NCI-H526 (cell line): Measurements from ENCODE around the gene HBEGF.
"Not testable (repeated sequence)": the region's sequence is repeated elsewhere in the genome, so short reads cannot be mapped to it uniquely, and the experiment has no call there.

ENCODE experiments used
- DNase-seq, 2 experiments: peaks; one replicate each; lab custom pipeline; 2025; lab: John Stamatoyannopoulos, UW

The HBEGF gene

GRCh38 chr5:140360681-140361479 lies 14.5 kb upstream of the HBEGF start:
- DNase-seq, result no peak

DNA sequence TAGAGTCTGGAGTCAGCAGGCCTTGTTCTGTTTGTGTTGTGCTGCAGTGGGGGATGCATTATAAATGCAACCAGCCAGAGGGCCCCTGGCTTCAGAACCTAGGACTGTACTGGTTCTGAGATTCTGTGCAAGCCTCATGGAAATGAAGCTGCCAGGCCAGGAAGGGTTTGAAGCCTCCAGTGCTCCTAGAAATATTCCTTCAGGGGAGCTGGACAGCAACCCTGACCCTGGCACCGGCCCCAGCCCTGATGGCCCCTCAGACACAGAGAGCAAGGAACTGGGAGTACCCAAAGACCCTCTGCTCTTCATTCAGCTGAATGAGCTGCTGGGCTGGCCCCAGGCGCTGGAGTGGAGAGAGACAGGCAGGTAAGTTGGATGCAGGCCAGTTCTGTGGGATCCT lies 13.7 kb upstream of the HBEGF start, which contains the start of gene SLC4A9:
Gene SLC4A9 (plus strand): TSS at position 94 of the 400 bp plus-strand sequence. CDS start 43 bp downstream, at position 137.
- no peak for DNase-seq

DNA sequence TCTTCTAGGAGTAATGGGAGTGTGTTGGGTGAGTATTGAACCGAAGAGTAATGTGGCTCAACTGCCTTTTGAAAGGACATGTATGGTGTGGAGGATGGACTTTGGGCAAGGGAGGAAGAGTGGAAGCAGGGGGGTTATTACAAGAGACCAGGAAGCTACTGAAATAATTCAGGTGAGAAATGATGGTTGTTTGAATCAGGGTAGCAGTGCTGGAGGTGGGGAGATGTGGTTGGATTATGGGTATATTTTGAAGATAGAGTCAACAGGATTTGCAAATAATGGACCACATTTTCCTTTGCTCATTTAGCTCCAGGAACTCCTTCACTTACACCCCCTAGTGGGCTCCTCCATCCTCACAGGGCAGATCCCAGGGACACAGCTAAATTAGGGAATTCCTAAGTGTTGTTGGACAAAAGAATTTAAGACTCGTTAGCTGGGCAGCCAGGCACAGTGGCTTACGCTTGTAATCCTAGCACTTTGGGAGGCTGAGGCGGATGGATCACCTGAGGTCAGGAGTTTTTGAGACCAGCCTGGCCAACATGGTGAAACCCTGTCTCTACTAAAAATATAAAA lies 12.4 kb upstream of the HBEGF start:
- DNase-seq, result peak; percentile 36 to 62

- DNase-seq, result peak; percentile 73 to 91
These were observed 11.3 kb upstream of the HBEGF start for GRCh38 chr5:140357726-140358093.

- no peak for DNase-seq
These were observed 10.7 kb upstream of the HBEGF start for GRCh38 chr5:140356853-140357725.

GRCh38 chr5:140355546-140355945 lies 9.1 kb upstream of the HBEGF start:
- DNase-seq, result no peak

DNA sequence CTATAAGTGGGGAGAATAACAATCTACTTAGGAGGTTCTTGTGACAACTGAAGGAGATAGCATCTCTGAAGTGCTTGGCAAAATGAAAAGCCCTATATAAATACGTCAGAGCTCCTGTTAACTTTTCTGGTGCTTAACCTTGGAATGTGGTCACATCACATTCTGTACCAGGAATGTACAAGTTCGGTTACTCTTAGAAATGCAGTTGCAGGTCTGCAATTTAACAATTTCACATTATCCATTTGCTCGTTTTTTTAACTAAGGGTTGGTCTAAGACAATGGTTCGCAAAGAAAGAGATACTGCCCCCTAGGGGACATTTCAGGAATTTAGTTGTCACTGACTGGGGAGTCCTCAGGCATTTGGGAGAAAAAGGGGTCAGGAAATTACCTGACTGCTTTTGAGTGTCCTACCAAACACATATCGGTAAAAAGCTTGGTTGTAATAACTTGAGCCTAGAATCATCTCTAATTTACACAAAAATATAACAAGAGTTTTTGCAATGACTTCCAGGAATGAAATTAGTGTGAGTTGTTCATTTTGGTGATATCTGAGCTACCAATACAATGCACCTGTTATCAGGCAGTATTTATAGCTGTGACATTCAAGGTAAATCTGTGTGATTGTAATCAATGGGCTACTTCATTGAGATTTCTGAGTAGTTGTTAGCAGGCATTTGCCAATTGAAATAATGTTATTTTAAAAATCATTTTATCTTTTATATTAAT lies 5.4 kb upstream of the HBEGF start:
- peak; percentile 60 to 88 for DNase-seq

GRCh38 chr5:140349244-140349643 lies 2.8 kb upstream of the HBEGF start:
- DNase-seq, result no peak

GRCh38 chr5:140348104-140348503 lies 1.7 kb upstream of the HBEGF start:
- DNase-seq, result no peak

GRCh38 chr5:140347360-140347759 lies 957 bp upstream of the HBEGF start:
- DNase-seq, result no peak

GRCh38 chr5:140345919-140346347 lies 470 bp downstream of the HBEGF start:
- DNase-seq, result peak in 1 of 2 experiments; percentile 65

- peak in 1 of 2 experiments; percentile 60 for DNase-seq
These were observed 1.6 kb downstream of the HBEGF start for GRCh38 chr5:140344683-140345423.

GRCh38 chr5:140343849-140344248 lies 2.6 kb downstream of the HBEGF start:
- DNase-seq, result not testable (repeated sequence)

DNA sequence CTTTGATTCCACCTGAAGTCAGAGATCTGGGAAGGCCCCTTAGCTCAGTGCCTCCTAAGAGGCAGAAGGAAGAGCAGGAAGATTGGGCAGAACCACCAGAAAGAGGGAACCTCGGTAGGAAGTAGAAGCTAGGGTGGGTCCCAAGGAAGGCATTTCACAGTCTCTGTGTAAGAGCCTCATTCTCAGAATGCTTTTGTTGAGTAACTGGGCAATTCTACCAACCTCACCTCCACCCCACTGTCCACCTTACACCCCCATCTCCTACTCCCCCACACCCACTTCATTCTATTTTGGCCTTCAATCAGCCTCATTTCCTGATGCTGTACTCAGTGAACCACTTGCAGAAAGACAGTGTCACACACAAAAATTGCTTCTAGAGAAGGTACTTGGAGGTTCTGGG lies 3.5 kb downstream of the HBEGF start:
- no peak for DNase-seq

DNA sequence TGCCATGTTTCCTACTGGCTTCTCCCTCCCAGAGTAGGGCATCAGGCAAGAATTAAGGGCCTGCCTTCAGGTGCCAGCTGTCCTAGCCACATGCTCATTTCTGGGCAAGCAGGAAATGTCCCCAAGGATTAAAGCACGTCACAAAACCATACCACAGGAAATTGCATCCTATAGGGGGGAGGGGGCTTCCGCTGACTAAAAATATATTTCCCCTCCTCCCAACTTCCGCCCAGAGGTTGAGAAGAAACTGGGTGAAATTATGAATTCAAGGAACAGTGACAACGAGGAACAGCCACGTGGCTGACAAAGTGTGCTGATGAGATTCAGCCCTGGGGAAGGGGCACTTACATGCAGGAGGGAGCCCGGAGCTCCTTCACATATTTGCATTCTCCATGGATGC lies 4.1 kb downstream of the HBEGF start:
- DNase-seq, result no peak

DNA sequence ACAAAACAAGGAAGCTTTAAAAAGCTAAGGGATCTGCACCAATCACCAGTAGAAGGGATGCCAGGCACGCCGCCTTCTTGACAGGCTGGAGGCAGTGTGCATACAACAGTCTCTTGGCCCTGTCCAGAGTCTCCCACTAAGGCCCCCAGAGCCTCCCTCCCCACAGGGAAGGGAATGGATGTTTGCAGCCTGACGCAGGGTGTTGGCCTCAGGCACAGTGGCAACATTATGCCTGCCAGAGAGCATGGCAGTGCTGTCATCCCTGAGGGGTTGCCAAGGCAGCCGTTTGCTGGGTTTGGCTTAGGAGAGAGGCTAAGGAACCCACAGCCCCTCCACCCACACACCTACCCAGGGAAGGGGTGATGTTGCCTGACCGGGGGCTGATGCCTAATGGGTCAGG lies 4.8 kb downstream of the HBEGF start:
- no peak for DNase-seq

DNA sequence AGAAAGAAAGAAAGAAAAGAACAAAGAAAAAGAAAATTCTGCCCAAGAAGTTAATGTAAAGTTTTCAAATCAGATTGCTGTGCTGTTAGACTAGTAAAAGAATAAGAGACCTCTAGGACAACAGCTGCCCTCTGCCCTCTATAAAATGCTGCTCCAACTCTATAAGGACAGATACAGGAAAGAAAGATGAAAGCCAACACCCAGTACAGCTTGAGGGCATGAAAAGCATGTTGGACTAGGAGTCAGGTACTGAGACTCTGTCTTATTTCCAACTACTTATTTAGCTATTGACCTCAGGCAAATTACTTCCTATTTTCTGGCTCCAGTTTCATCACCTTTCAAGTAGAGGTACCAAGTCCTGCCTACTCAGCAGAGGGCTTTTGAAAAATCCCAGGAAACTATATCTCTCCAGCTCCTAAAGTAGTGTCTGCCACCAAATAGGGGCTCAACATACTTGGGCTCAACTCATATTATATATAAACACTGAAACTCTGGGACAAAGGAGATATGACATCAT lies 5.7 kb downstream of the HBEGF start:
- DNase-seq, result no peak

- DNase-seq, result no peak
These were observed 6.8 kb downstream of the HBEGF start for GRCh38 chr5:140339636-140340035.

DNA sequence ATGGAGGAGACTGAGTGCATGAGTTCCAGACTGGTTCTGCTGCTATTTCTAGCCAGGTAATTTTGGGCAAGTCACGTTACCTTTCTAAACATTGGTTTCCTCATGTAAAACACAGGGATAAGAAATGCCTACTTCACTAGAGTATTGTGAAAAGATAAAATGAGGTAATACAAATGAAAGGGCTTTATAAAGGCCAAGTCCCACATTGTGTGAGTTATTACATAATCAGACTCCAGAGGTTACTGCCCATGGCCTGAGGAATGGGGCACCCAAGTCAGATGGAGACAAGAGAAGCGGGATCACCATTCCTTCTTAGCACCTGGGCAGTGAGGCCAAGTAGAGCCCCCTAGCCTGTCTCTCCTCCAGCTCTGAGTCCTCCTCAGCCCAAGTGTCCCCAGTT lies 7.5 kb downstream of the HBEGF start:
- no peak for DNase-seq

DNA sequence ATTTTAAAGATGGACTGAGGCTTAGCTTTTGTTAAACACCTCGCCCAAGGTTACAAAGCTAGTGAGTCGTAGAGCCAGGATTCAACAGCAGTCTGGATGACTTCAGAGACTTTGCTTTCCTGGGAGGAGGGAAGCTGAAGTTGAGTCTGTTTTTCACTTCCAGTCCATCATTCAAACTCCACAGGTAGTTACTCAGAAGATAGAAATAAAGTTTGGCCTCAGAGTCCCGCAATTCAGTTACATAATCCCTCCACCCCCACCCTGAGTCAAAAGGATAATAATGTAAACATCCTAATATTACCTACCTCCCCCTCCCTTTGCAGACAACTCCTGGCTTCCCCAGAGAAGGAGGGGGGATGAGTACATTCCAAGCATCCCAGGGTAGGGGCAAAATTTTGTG lies 8.1 kb downstream of the HBEGF start:
- no peak for DNase-seq

- no peak for DNase-seq
These were observed 8.5 kb downstream of the HBEGF start for GRCh38 chr5:140337880-140338279.
